Neural progenitor cell (in vitro differentiated cells): ENCODE results near the gene PEPD.
"Not testable (repeated sequence)": the region's sequence is repeated elsewhere in the genome, so short reads cannot be mapped to it uniquely, and the experiment has no call there.

Source experiments
- EZH2 ChIP-seq: fragments of 200-600 bp; sonication (generic); IDR thresholded peaks from 2 replicates; pipeline ENCODE4 v1.6.1; 2017; ENCODE audit warnings: antibody characterized with exemption, mild to moderate bottlenecking, moderate library complexity
- EZH2phosphoT487 ChIP-seq: fragments of 200-600 bp; sonication (generic); IDR thresholded peaks from 2 replicates; pipeline ENCODE4 v1.6.1; 2017; ENCODE audit warnings: antibody characterized with exemption
- TF ChIP-seq, protein P1 (sequence below): fragments of 200-600 bp; sonication (generic); IDR thresholded peaks from 2 replicates; pipeline ENCODE4 v1.5.1; 2017; ENCODE audit warnings: antibody characterized with exemption, mild to moderate bottlenecking

- TF ChIP-seq EZH2phosphoT487, EZH2: not testable (repeated sequence)
- TF ChIP-seq, protein P1, sequence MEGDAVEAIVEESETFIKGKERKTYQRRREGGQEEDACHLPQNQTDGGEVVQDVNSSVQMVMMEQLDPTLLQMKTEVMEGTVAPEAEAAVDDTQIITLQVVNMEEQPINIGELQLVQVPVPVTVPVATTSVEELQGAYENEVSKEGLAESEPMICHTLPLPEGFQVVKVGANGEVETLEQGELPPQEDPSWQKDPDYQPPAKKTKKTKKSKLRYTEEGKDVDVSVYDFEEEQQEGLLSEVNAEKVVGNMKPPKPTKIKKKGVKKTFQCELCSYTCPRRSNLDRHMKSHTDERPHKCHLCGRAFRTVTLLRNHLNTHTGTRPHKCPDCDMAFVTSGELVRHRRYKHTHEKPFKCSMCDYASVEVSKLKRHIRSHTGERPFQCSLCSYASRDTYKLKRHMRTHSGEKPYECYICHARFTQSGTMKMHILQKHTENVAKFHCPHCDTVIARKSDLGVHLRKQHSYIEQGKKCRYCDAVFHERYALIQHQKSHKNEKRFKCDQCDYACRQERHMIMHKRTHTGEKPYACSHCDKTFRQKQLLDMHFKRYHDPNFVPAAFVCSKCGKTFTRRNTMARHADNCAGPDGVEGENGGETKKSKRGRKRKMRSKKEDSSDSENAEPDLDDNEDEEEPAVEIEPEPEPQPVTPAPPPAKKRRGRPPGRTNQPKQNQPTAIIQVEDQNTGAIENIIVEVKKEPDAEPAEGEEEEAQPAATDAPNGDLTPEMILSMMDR = not testable (repeated sequence)
These were observed 31.0 kb downstream of the PEPD start for GRCh38 chr19:33490596-33490995.
